Activated CD4-positive, CD25-positive, alpha-beta regulatory T cell treated with anti-CD3 and anti-CD28 coated beads, Interleukin-2, amount 50 U/mL, for 16 hours (primary cell): ENCODE data around the gene ELAVL3.
"Not testable (repeated sequence)": the region's sequence is repeated elsewhere in the genome, so short reads cannot be mapped to it uniquely, and the experiment has no call there.

Experiments
- DNase-seq: peaks from one replicate; pipeline ENCODE4 v3.0.0-alpha.2; 2020; ENCODE audit warnings: low read depth, low spot score

Gene ELAVL3

GRCh38 chr19:11406703-11407236 lies 74.1 kb downstream of the ELAVL3 start:
- DNase-seq, result not testable (repeated sequence)

- no peak for DNase-seq
These were observed 74.8 kb downstream of the ELAVL3 start for GRCh38 chr19:11405846-11406643.

GRCh38 chr19:11404588-11405222 lies 76.1 kb downstream of the ELAVL3 start:
- DNase-seq, result no peak

- DNase-seq, result no peak
These were observed 78.9 kb downstream of the ELAVL3 start for GRCh38 chr19:11401808-11402543.
